SK-N-SH (cell line): ENCODE results near the gene ETV1. TPM values are rescaled to one million over a fixed set of nuclear protein-coding genes. Genes with fewer than 3 reads are reported as not detected.

Experiments
- CTCF ChIA-PET: fragments of 300-600, 350-600 bp; formaldehyde crosslinking; extraction: SDS; loops from one replicate; lab custom pipeline; 2021; lab: Yijun Ruan, JAX
- POLR2A ChIA-PET: fragments of 350-600 bp; sonication (Branson Sonifier 250); formaldehyde crosslinking; extraction: SDS; loops from one replicate; lab custom pipeline; 2020; ENCODE audit warnings: antibody characterized with exemption, inconsistent platforms; lab: Yijun Ruan, JAX
- DNase-seq: peaks from one replicate; pipeline ENCODE4 v3.0.0; 2012
- H2AFZ ChIP-seq: fragments of 200-600 bp; sonication (generic); 2 replicates; pipeline ENCODE4 v1.8.1; 2016; ENCODE audit warnings: antibody characterized with exemption, mild to moderate bottlenecking, low read depth
- H3F3A ChIP-seq: fragments of 200-600 bp; sonication (generic); replicated peaks from 2 replicates; pipeline ENCODE3; 2016; ENCODE audit warnings: antibody characterized with exemption, mild to moderate bottlenecking; ENCODE audit not compliant: insufficient read depth
- H3K27ac ChIP-seq, 2 experiments: fragments of 200-500 bp in 1 of 2; fragments of 200-600 bp in 1 of 2; sonication (Bioruptor generic) in 1 of 2; sonication (generic), shearing (Covaris generic) in 1 of 2; 2 replicates each; pipeline versions ENCODE4 v1.5.1 to v1.6.1; 2014 to 2016; ENCODE audit warnings: low read depth in 2 of 2, inconsistent platforms in 1 of 2, low read length in 1 of 2, mild to moderate bottlenecking in 1 of 2, mixed read lengths in 1 of 2
- H3K27me3 ChIP-seq: fragments of 200-600 bp; sonication (generic), shearing (Covaris generic); 2 replicates; pipeline ENCODE4 v1.6.1; 2016; ENCODE audit warnings: mixed run types; ENCODE audit not compliant: insufficient read depth
- H3K36me3 ChIP-seq, 2 experiments: fragments of 200-500 bp in 1 of 2; fragments of 200-600 bp in 1 of 2; sonication (Bioruptor generic) in 1 of 2; sonication (generic) in 1 of 2; replicated peaks in 1 of 2; 2 replicates each; pipeline versions ENCODE3 to v1.5.1; 2014 to 2016; ENCODE audit warnings: low read length in 1 of 2, mild to moderate bottlenecking in 1 of 2; ENCODE audit not compliant: insufficient read depth in 2 of 2, control insufficient read depth in 1 of 2
- H3K4me1 ChIP-seq, 2 experiments: fragments of 200-500 bp in 1 of 2; fragments of 200-600 bp in 1 of 2; sonication (Bioruptor generic) in 1 of 2; sonication (generic), shearing (Covaris generic) in 1 of 2; 2 replicates each; pipeline versions ENCODE4 v1.5.1 to v1.6.1; 2014 to 2016; ENCODE audit warnings: low read depth in 1 of 2, low read length in 1 of 2, mixed run types in 1 of 2; ENCODE audit not compliant: insufficient read depth in 2 of 2, control insufficient read depth in 1 of 2
- H3K4me2 ChIP-seq: fragments of 200-600 bp; sonication (generic), shearing (Covaris generic); 2 replicates; pipeline ENCODE4 v1.6.1; 2017; ENCODE audit warnings: mixed run types
- H3K4me3 ChIP-seq, 2 experiments: fragments of 200-500 bp in 1 of 2; fragments of 200-600 bp in 1 of 2; sonication (Bioruptor generic) in 1 of 2; sonication (generic), shearing (Covaris generic) in 1 of 2; 2 replicates each; pipeline versions ENCODE4 v1.5.1 to v1.8.1; 2014 to 2016; ENCODE audit warnings: low read depth in 2 of 2, inconsistent platforms in 1 of 2, low read length in 1 of 2, mild to moderate bottlenecking in 1 of 2, mixed read lengths in 1 of 2, moderate library complexity in 1 of 2
- H3K79me2 ChIP-seq: fragments of 200-600 bp; sonication (generic); 2 replicates; pipeline ENCODE4 v1.8.1; 2017; ENCODE audit warnings: mild to moderate bottlenecking; ENCODE audit not compliant: insufficient read depth
- H3K9ac ChIP-seq: fragments of 200-600 bp; sonication (generic); 2 replicates; pipeline ENCODE4 v1.6.1; 2017; ENCODE audit warnings: mixed run types
- H3K9me2 ChIP-seq: fragments of 200-600 bp; sonication (generic); 2 replicates; pipeline ENCODE4 v1.6.1; 2017; ENCODE audit warnings: mixed run types
- H3K9me3 ChIP-seq: fragments of 200-600 bp; sonication (generic); 2 replicates; pipeline ENCODE4 v1.6.1; 2017; ENCODE audit warnings: mixed run types, mild to moderate bottlenecking, moderate library complexity
- H4K20me1 ChIP-seq: fragments of 200-600 bp; sonication (generic); 2 replicates; pipeline ENCODE4 v1.6.1; 2017; ENCODE audit warnings: mild to moderate bottlenecking, mixed run types; ENCODE audit not compliant: insufficient read depth
- CHD2 ChIP-seq: fragments of 150-350 bp; IDR thresholded peaks from 2 replicates; pipeline ENCODE4 v1.6.1; 2018; ENCODE audit warnings: low read length; ENCODE audit not compliant: partially characterized antibody
- EZH2phosphoT487 ChIP-seq: fragments of 200-600 bp; sonication (generic); IDR thresholded peaks from 2 replicates; pipeline ENCODE4 v1.6.1; 2017; ENCODE audit warnings: low read depth, mixed run types, mild to moderate bottlenecking, antibody characterized with exemption, moderate library complexity, borderline replicate concordance
- FOXM1 ChIP-seq: IDR thresholded peaks from 2 replicates; pipeline ENCODE4 v1.4.0; 2012; ENCODE audit warnings: low read depth, mild to moderate bottlenecking
- GATA2 ChIP-seq: sonication (generic); formaldehyde crosslinking; IDR thresholded peaks from 2 replicates; pipeline ENCODE4 v1.5.0; 2020; ENCODE audit warnings: mild to moderate bottlenecking, missing genetic modification reagents
- MEF2A ChIP-seq: IDR thresholded peaks from 2 replicates; pipeline ENCODE4 v1.4.0; 2012; ENCODE audit warnings: low read depth, borderline replicate concordance
- NRF1 ChIP-seq: IDR thresholded peaks from 2 replicates; pipeline ENCODE4 v1.6.1; 2012; ENCODE audit warnings: low read depth, mild to moderate bottlenecking, low read length
- POLR2AphosphoS5 ChIP-seq: IDR thresholded peaks from 2 replicates; pipeline ENCODE4 v1.6.1; 2012; ENCODE audit warnings: low read depth, low read length
- REST ChIP-seq: IDR thresholded peaks from 2 replicates; pipeline ENCODE4 v1.6.1; 2012; ENCODE audit warnings: mild to moderate bottlenecking, low read depth, low read length, moderate library complexity
- SMC3 ChIP-seq: IDR thresholded peaks from 2 replicates; pipeline ENCODE4 v1.6.1; 2012; ENCODE audit warnings: low read depth, low read length, improper control_type of control experiment
- TCF12 ChIP-seq: IDR thresholded peaks from 2 replicates; pipeline ENCODE4 v1.4.0; 2012
- USF2 ChIP-seq: fragments of 150-350 bp; IDR thresholded peaks from 2 replicates; pipeline ENCODE4 v1.6.1; 2017; ENCODE audit warnings: antibody characterized with exemption, low read length, low read depth, borderline replicate concordance
- WGBS: methylation state at CpG from one replicate; pipeline ENCODE4 v1.1.6; 2017; ENCODE audit warnings: low lambda C conversion rate; 5-methylcytosine and 5-hydroxymethylcytosine counted together
- polyA plus RNA-seq, 3 experiments: library from polyadenylated mRNA; depleted of rRNA; stranded (reverse); fragments of >200 nt; gene quantifications; 2 replicates each; pipeline ENCODE4 v1.2.3, GENCODE V29; 2012
- small RNA-seq, 7 experiments: library from RNA; depleted of rRNA; stranded (forward); fragments of <200 nt; gene quantifications; one replicate each; pipeline ENCODE3, GENCODE V24; 2012

Gene ETV1
- polyA plus RNA-seq, 1 of the 3 experiments (the other 2 are of a cell fraction), result 24.9 TPM

- Histone ChIP-seq H3K4me1 (no peaks in the 10 kb centered on the region; a peak in 1 of 4 replicates), H4K20me1 (no peaks in the 10 kb centered on the region), H3K9me3 (no peaks in the 10 kb centered on the region), H3K36me3 (no peaks in the 10 kb centered on the region), H3K27ac (no peak overlapping the region), H3K4me2 (no peak overlapping the region), H3K4me3 (no peak overlapping the region), H3K79me2 (no peaks in the 10 kb centered on the region), H2AFZ (no peak overlapping the region), H3K9ac (no peak overlapping the region), H3F3A (no peaks in the 10 kb centered on the region), H3K9me2 (no peaks in the 10 kb centered on the region), H3K27me3 (no peaks in the 10 kb centered on the region)
- TF ChIP-seq FOXM1 (no peak), NRF1 (no peak), TCF12 (no peak), REST (no peak), MEF2A (no peak), USF2 (no peak), CHD2 (no peak), EZH2phosphoT487 (no peak), POLR2AphosphoS5 (no peak), SMC3 (no peak), GATA2 (CRISPR knock-in tag) (no peak)
- 80% methylated on average over 2 of the region's 2 CpGs for WGBS
- ChIA-PET POLR2A (no interaction called here), CTCF (no interaction called here)
- no peak for DNase-seq
These were observed 148.2 kb downstream of the ETV1 start for GRCh38 chr7:13841284-13841683.

Small RNA genes lying within 50 kb of the gene (small RNA-seq; reads per million reads assigned to genes)
- gene RF00019, result 0 reads per million in 7 experiments
